Smooth muscle cell of the brain vasculature (primary cell): ENCODE results near the gene PPM1K.

Source experiments
- DNase-seq: peaks from one replicate; pipeline ENCODE4 v3.0.0-alpha.2; 2012; ENCODE audit warnings: low read depth, low spot score

PPM1K gene

DNA sequence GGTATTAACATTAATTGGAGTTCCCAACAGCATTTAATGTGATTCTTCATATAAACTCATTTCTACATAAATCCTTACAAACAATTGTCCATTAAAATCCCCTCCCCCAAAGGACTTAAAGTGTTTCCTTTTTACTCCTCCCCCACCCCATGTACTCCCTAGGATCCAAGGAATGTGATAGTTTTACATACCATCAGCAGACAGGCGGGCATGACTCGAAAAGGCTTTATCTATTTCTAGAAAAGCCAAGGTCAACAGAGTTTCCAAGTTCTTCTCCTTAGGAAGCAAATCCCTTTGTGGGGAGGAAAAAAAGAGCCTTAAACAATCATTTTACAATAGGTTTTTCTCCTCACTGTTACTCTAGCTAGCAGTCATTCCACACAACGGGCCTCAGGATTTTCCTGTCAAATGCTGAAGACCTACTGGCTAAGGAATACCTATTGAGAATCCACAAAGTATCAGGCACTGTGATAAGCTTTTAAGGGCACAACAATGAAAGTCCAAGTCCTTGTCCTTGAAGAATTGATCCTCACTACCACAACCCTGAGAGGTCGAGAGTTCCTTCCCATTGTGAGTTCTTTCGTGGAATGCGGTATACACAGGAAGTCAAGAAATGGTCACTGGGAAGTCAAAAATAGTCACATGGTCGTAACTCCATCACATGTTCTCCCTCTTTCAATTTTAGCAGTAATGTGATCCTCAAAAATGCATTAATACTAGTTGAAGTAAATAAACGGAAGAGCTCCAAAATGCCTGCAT is 7.2 kb downstream of the PPM1K start:
- no peak for DNase-seq

DNA sequence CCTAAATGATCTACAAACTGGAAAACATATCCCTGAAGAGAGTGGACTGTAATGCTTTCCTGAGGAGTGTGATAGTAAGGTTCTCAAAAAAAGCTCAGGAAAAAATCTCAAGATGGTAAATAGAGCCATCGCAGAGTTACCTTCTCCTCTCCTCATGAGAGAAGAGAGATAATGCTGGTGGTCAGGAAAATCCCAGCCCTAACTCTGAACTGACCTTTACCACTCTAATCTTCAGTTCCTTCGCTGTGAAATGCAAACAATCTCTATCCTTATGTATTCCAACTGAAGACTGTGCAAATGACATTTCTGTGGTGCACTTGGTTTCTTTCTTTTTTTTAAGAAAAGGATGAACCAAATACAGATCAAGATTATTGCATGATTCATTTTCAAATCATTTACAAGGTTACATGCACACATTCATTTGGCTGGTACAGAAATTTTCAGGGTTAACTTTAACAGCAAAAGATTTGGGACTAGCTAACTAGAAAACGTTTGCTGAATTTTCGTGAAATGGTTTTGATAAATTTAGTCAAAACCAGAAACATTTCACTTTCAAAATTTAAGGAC is 8.3 kb downstream of the PPM1K start:
- DNase-seq = no peak

DNA sequence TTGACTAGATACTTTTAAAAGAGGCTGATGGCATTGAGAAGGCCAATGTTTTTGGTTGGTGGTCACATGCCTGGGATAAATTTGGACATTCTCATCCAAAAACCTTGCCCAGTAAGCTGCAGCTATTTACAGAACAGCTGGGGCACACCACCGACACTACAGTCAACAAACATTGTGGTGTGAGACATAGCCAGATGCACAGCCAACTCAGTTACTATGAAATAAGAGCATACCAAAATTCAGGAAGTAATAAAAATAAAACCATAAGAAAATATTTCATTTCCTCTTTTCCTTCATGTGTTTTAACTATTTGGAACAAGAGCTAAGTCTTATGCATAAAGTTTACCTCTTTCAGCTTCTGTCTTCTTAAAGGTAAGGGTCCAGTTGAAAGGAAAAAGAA is 8.8 kb downstream of the PPM1K start:
- peak; percentile 29 for DNase-seq

DNA sequence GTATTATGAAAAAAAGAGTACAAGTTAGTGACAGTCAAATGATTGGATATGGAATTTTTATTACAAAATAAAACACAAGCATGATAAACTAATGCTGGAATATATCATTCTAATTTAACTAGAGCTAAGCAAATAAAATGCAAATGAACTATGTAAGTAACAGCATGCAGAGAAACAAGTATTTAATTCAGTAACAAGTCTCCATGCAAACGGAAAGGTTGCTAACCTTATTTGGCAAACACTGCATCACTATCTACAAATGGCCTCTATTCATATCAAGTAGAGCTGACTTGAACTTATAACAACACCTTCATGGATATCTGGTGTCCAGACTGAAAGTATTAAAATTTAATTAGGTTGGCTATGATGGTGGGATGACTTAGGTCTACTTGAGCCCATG is 15.4 kb downstream of the PPM1K start:
- DNase-seq = no peak

DNA sequence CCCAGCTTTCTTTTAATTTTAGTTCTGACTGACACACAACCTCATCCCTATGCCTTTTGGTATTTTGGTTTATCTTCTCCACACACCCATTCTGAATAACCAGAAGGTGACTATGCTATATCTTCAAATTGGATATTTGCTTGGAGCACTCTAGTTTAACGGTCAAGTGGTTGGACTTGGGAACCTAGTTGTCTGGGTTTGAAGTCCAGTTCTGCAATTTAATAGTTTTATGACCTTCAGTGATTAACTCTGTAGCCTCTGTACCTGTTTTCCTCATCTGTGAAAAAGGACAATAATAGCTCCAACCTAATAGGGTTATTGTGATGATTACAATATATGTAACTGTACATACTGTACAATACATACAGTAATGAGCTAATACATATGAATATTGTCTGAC is 20.0 kb downstream of the PPM1K start:
- no peak for DNase-seq

DNA sequence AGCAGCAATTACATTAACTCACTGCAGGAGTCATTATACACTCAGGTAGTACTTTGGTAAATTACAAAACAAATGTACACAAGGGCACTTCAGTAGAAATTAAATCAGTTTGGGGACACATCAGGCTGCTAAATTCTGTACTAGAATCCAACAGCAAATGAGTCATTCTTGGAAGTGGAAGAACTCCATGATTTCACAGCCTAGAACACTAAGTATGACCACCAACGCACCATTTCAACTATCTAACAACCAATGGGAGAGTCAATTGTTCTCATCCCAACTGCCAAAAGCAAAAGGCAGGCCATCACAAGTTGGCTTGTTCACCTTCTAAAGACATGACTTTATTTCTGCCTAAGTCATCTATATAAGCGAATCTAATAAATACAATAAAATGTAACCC is 26.6 kb downstream of the PPM1K start:
- no peak for DNase-seq

DNA sequence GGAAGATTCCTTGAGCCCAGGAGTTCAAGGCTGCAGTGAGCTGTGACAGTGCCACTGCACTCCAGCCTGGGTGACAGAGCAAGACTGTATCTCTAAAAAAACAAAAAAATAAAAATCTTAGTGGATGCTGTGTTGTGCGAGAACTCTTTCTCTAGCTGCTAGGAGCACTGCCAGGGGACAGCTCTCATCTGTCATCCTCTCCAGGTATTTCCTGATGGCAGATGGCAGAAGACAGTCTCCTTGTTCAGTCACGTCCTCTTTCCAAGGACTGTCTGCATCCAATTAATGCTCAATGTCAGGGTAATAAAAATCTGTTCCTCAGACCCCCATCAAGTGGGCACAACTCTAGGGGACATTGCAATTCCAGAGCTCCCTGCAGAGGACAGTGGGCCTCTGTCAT is 29.2 kb downstream of the PPM1K start:
- DNase-seq = no peak

DNA sequence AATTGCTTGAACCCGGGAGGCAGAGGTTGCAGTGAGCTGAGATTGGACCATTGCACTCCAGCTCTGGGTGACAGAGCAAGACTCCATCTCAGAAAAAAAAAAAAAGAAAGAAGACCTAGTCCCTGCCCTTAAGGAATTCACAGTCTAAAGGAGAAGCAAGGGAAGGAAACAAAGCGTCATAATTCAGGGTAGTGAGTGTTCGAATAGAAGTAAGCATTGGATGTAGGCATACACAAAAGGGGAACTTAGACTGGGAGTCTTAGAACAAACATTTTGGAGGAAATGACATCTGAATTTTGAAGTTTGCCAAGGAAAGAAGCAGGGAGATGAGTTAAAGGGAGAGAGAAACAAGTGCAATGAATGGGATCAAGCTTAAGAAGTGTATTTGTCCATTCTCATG is 32.4 kb downstream of the PPM1K start:
- no peak for DNase-seq

DNA sequence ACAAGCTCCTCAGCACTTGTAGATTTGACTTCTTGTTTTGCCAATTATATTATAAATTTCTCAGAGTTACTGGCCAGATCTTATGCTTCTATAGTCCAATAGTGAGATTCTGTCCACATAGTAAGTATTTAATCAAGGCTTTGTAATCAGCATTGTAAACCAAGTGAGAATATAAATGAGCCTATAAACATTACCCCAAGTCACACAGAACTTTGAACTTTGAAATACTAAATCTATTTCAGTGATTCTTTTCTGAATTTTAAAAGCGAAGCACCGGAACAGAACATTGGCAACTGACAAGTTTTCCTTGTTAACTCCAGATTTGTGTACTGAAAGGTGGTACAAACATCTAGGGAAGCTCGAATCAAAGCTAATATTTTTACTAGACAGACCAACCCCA is 37.2 kb downstream of the PPM1K start:
- no peak for DNase-seq

DNA sequence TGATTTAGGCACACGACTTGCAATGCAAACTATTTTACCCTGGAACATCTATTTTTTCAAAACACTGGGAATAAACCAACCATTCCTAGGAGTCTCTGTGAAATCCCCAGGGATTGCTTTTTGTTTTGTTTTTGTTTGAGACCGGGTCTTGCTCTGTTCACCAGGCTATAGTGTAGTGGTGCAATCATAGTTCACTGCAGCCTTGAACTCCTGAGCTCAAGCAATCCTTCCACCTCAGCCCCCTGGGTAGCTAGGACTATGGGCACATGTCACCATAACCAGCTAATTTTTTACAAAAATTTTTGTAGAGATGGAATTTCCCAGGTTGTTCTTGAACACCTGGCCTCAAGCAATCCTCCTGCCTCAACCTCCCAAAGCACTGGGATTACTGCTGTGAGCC is 37.8 kb downstream of the PPM1K start:
- no peak for DNase-seq

DNA sequence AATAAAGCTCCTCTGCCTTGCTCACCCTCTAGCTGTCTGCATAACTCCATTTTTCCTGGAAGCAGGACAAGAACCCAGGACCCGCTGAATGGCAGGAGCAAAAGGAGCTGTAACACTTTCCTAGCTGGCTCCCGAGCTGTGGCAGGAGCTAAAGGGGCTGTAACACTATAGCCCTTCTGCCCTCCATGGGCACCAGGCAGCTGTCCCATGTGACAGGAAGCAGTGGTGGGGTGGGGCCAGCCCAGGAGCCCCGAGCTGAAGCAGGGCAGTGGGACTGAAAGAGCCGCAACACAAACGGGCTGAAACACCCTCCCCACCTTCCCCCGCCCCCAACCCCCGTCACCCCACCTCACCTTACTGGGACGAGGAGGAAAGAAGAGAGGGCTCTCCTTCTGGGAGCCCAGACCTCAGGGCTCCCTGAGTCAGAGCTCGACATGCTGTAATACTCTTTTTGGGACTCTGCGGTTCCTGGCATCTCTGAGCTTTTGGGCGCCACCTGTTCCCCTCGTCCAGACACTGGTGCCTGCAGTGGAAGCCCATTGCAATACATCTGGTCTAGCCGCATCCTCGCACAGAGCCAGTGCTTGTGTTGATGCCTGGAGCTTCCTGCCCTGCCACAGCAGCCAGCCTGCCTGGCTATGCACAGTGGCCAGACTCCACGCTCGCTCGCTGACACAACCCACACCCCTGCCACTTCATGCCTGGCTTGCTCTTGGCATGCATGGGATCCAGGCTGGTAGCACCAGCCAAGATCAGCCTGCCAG is 39.4 kb downstream of the PPM1K start:
- DNase-seq = no peak

DNA sequence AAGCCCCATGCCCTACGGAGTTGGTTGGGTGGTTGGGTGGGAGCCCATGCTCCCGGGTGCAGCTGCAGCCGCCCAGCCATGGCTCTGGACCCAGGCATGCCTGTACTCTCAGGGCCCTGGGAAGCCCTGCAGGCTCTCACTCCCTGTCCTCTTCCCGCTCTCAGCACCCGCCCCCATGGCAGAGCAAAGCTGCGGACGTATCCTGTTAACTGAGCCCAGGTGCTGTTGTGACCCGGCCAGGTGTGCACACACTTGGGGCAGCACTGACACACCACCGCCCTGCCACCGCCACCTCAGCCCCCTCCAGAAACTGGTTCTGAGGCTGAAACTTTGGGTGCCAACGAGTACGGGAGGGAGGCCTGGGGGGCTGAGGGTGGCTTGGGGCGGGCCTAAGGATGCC is 40.3 kb downstream of the PPM1K start:
- no peak for DNase-seq

DNA sequence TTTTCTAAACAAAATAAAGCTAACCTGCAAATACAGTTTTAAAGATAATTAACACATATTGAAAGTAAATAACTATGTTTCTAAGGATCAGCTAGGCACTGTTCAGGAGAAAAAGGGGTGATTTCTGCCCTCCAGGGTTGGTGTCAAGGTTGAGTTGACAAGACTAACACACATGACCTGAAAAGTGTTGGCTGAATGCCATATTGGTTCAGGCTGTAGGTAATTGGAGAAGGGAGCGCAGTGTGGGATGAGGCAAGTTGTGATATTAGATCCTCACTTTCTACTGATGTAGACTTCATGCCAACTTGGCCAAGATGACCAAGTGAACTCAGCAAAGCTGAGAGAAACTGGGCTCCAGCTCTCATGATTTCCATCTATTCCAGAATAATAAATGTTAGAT is 42.2 kb downstream of the PPM1K start:
- no peak for DNase-seq

DNA sequence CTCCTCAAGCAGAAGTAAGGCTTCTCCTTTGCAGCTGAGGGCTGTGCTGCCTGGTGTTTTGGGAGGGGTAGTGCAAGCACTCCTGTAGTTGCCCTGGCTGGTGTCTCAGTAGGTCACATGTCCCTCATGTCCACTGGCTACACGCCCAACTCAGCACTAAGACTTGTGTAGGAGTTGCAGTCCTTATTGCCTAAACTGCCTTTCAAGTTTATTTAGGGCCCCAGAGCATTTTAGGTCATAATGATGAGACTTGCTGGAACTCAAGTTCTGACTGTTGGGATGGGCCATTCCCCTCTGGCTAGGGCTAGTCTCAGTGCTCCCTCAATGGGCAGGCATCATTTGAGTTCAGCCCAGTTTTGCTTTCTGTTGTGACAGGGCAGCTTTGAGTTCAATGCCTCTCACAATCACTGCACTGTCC is 44.1 kb downstream of the PPM1K start:
- no peak for DNase-seq

DNA sequence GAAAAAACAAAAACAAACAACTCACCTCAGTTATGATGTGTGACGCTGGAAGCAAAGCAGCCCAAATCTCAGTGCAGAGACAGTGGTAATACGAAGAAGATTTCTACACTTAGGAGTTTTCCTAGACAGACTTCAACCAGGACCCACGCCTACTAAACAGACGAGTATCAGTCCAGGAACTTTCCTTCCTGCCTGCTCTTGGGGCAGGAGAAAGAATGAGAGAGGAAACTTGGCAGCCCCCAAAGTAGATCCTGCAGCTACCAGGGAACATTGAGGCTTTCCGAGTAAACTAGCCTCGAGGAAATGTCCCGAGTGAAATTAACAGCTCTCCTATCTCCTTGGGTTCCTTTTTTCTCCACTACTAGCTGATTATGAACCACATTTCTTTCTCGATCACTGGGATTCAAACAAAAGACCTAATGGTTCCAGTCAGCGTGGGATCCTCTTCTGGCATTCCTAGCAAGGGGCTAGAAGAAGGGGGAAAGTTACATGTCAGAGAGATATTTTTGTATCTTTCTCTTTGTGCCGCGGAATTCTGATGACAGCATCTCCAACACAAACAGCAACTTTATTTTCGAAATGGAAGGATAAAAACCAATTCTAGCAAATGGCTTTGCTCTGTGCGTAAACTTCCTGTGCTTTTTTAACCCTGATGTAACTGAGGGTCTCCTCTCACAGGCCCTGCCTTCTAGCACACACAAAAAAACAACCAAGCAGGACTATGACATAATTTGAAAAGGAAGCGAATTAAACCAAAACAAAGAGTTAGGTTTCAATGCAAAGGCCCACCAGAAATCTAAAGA is 53.2 kb downstream of the PPM1K start:
- no peak for DNase-seq

DNA sequence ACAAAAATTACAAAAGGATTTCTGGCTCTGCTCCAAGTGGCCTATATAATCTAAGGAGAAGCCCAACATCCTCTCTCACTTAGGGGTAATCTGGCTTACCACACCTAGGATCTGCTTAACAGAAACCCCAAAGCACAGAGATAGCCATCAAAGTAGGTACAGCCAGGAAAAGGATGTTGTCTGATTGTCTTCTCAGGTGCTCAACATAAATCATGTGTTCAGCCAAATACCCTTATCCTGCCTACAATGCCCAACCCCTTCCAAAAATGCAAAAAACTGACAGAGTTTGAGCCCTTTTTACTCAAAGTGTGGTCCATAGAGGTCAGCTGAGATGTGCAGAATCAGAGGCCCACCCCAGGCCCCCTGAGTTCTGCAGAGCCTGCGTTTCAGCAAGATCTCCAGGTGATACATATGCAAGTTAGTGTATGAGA is 53.9 kb downstream of the PPM1K start:
- DNase-seq = no peak

DNA sequence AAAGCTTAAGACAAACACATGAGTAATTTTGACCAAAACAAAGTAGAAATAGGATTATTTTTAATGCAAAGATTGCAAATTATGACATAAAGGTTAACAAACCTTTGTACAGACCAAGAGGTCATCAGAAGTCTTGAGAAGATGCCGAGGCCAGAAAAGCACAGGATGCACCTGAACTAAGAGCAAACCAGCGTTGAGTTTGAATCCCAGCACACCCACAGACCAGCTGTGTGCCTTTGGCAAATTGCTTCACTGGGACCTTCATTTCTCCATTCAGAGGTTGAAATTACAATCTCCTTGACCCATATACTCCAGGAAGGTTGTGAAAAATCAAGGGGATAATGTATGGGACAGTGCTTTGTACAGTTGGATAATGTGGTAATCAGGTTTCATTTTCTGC is 56.6 kb downstream of the PPM1K start:
- no peak for DNase-seq

DNA sequence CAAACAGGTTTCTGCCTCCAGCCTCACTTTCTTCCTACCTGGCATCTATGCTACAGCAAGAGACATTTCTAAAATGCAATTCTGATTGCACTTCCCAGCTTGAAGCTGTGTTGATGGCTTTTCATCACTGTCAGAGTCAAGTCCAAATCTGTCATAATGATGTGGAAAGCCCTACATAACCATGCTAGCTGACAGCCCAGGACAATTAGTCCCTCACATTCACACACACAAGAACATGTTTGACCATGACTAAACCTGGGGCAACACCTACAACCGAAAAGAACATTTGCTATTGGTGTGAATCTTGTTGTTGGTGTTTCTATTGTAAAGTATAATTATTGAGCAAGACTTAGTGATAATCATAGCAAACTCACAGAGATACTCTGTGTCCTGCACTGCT is 58.2 kb downstream of the PPM1K start:
- DNase-seq = no peak

DNA sequence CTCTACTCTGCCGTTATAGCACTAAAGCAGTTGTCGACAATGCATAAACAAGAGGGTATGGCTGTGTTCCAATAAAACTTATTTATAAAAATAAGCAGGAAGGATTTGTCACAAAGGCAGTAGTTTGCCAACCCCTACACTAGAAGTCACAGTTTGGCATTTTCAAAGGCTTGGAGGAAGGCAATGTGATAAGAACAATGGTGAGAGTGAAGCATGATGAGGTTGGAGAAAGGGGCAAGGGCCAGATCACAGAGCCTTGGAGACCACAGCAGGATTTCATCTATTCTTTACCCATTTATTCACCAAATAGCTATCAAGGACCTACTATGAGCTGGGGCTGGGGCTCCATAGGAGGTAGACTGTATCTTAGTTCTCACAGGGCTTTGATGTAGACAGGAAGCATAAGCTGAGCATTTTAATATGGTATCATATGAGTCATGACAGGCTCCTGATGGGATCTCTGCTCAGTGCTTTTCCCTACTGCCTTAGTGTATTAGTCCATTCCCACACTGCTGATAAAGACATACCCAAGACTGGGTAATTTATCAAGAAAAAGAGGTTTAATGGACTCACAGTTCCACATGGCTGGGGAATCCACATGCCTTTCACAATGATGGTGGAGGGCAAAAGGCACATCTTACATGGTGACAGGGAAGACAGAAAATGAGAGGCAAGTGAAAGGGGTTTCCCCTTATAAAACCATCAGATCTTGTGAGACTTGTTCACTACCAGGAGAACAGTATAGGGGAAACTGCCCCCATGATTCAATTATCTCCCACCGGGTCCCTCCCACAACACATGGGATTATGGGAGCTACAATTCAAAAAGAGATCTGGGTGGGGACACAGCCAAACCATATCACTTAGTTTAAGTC is 58.9 kb downstream of the PPM1K start:
- no peak for DNase-seq

DNA sequence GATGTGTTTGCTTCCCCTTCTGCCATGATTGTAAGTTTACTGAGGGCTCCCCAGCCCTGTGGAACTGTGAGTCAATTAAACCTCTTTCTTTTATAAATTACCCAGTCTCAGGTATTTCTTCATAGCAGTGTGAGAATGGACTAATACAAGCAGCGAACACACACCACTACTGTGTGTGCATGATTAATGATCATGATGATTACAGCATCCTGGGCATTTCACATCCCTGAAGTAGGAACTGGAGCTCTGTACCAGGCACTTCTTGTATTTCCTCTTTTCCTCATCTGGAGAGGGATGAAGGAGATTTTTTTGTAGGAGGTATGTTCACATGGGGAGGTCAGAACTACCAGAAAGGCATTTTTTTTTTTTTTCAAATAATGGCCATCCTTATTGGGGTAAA is 60.8 kb downstream of the PPM1K start:
- no peak for DNase-seq

DNA sequence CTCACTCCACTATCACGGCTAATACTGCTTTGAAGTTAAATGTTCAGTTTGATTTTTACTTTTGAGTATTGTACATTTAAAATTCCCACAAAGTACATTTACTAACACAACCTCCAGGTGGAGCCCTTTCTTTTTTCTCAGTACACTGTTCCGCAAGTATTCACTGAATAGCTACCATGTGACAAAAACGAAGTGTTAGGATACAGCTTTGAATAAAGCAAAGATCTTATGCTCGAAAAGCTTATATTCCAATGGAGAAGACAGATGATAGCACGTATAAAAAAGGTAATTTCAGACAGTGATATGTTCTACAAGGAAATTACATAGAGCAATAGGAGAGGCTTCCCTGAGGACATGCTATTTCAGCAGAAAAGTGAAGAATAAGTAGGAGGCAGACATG is 65.3 kb downstream of the PPM1K start:
- no peak for DNase-seq
